Activated CD4-positive, alpha-beta T cell treated with anti-CD3 and anti-CD28 coated beads, Interleukin-2, amount 10 ng/mL, durations not matched to agents 7 days and 5 days (primary cell): Measurements from ENCODE around the gene NGDN. TPM values are rescaled to one million over a fixed set of nuclear protein-coding genes. Genes with fewer than 3 reads are reported as not detected.
"Not testable (repeated sequence)": the region's sequence is repeated elsewhere in the genome, so short reads cannot be mapped to it uniquely, and the experiment has no call there.

ENCODE experiments used
- CTCF ChIA-PET: fragments of 350-600 bp; sonication (Branson Sonifier 250); formaldehyde crosslinking; loops from one replicate; lab custom pipeline; 2021; ENCODE audit warnings: antibody characterized with exemption; lab: Charles Lee
- POLR2A ChIA-PET: fragments of 350-600 bp; sonication (Branson Sonifier 250); formaldehyde crosslinking; loops from one replicate; lab custom pipeline; 2021; ENCODE audit warnings: antibody characterized with exemption; lab: Charles Lee
- DNase-seq: peaks from one replicate; pipeline ENCODE4 v3.0.0-alpha.2; 2020
- H3K27ac Mint-ChIP-seq: one replicate; pipeline ENCODE4 v1.8.0; 2021; ENCODE audit warnings: mild to moderate bottlenecking, moderate library complexity, mixed read lengths
- H3K27me3 Mint-ChIP-seq: one replicate; pipeline ENCODE4 v1.8.0; 2021; ENCODE audit warnings: mixed read lengths
- H3K36me3 Mint-ChIP-seq: one replicate; pipeline ENCODE4 v1.8.0; 2021; ENCODE audit warnings: low read depth, mixed read lengths
- H3K4me1 Mint-ChIP-seq: one replicate; pipeline ENCODE4 v1.8.0; 2021; ENCODE audit warnings: mixed read lengths
- H3K4me3 Mint-ChIP-seq: one replicate; pipeline ENCODE4 v1.8.0; 2021; ENCODE audit warnings: mild to moderate bottlenecking, moderate library complexity, mixed read lengths
- H3K9me3 Mint-ChIP-seq: one replicate; pipeline ENCODE4 v1.8.0; 2021; ENCODE audit warnings: mixed read lengths
- total RNA-seq, 2 experiments: library from RNA; stranded (reverse); gene quantifications; one replicate each; pipeline ENCODE4 v1.2.3, GENCODE V29; 2021

Gene NGDN
- total RNA-seq, 2 experiments from 2014 or later = 46.4 to 47.3 TPM

- ChIA-PET POLR2A (no interaction called here), CTCF (no interaction called here)
- Mint-ChIP-seq H3K27ac (no peak overlapping the region), H3K27me3 (no peaks in the 10 kb centered on the region), H3K36me3 (no peaks in the 10 kb centered on the region), H3K9me3 (no peaks in the 10 kb centered on the region), H3K4me1 (peaks cover 14% of the 10 kb centered on the region), H3K4me3 (no peak overlapping the region)
- no peak for DNase-seq
Observed at GRCh38 chr14:23443881-23444280, 25.6 kb upstream of the NGDN start.

GRCh38 chr14:23444314-23444713, 25.2 kb upstream of the NGDN start:
- no peak overlapping the region for H3K27ac Mint-ChIP-seq
- POLR2A ChIA-PET = no interaction called here
- no peak overlapping the region for H3K4me3 Mint-ChIP-seq
- H3K4me1 Mint-ChIP-seq = peaks cover 14% of the 10 kb centered on the region
- H3K27me3 Mint-ChIP-seq = no peaks in the 10 kb centered on the region
- H3K9me3 Mint-ChIP-seq = no peaks in the 10 kb centered on the region
- CTCF ChIA-PET = no interaction called here
- DNase-seq = no peak
- H3K36me3 Mint-ChIP-seq = no peaks in the 10 kb centered on the region

- CTCF ChIA-PET = no interaction called here
- H3K4me3 Mint-ChIP-seq = no peak overlapping the region
- peaks cover 14% of the 10 kb centered on the region for H3K4me1 Mint-ChIP-seq
- no peak overlapping the region for H3K27ac Mint-ChIP-seq
- no peak for DNase-seq
- H3K36me3 Mint-ChIP-seq = no peaks in the 10 kb centered on the region
- H3K27me3 Mint-ChIP-seq = no peaks in the 10 kb centered on the region
- no peaks in the 10 kb centered on the region for H3K9me3 Mint-ChIP-seq
- POLR2A ChIA-PET = no interaction called here
Observed at GRCh38 chr14:23445773-23446172, 23.7 kb upstream of the NGDN start.

GRCh38 chr14:23446291-23446851, 23.1 kb upstream of the NGDN start:
- no peak overlapping the region for H3K27ac Mint-ChIP-seq
- no peak for DNase-seq
- no peaks in the 10 kb centered on the region for H3K9me3 Mint-ChIP-seq
- ChIA-PET POLR2A (no interaction called here), CTCF (no interaction called here)
- peaks cover under 1% of the 10 kb centered on the region for H3K27me3 Mint-ChIP-seq
- no peaks in the 10 kb centered on the region for H3K36me3 Mint-ChIP-seq
- H3K4me3 Mint-ChIP-seq = no peak overlapping the region
- H3K4me1 Mint-ChIP-seq = peaks cover 14% of the 10 kb centered on the region

GRCh38 chr14:23447361-23448350, 21.8 kb upstream of the NGDN start:
- no peak for DNase-seq
- ChIA-PET POLR2A (no interaction called here), CTCF (interaction anchor here (1.0 to 1.2 kb wide), 2 partner anchors 9 to 11 kb away, joined by 3 to 5 read pairs; no protein-coding TSS in a partner anchor)
- Mint-ChIP-seq H3K27me3 (peaks cover 2% of the 10 kb centered on the region), H3K36me3 (no peaks in the 10 kb centered on the region), H3K27ac (peak overlapping the region; percentile 70), H3K4me1 (peaks cover 14% of the 10 kb centered on the region), H3K4me3 (no peak overlapping the region), H3K9me3 (no peaks in the 10 kb centered on the region)

GRCh38 chr14:23449314-23449713, 20.2 kb upstream of the NGDN start:
- ChIA-PET CTCF (interaction anchor here (1.1 to 1.5 kb wide), 2 partner anchors 19 to 29 kb away, joined by 3 read pairs; no protein-coding TSS in a partner anchor), POLR2A (no interaction called here)
- no peaks in the 10 kb centered on the region for H3K9me3 Mint-ChIP-seq
- no peak for DNase-seq
- no peak overlapping the region for H3K4me3 Mint-ChIP-seq
- H3K4me1 Mint-ChIP-seq = peaks cover 14% of the 10 kb centered on the region
- no peak overlapping the region for H3K27ac Mint-ChIP-seq
- H3K27me3 Mint-ChIP-seq = peaks cover 5% of the 10 kb centered on the region
- no peaks in the 10 kb centered on the region for H3K36me3 Mint-ChIP-seq

GRCh38 chr14:23450379-23450778, 19.1 kb upstream of the NGDN start:
- POLR2A ChIA-PET = no interaction called here
- no peak overlapping the region for H3K27ac Mint-ChIP-seq
- peaks cover 14% of the 10 kb centered on the region for H3K4me1 Mint-ChIP-seq
- no peak overlapping the region for H3K4me3 Mint-ChIP-seq
- CTCF ChIA-PET = no interaction called here
- peaks cover 8% of the 10 kb centered on the region for H3K27me3 Mint-ChIP-seq
- DNase-seq = no peak
- no peaks in the 10 kb centered on the region for H3K9me3 Mint-ChIP-seq
- no peaks in the 10 kb centered on the region for H3K36me3 Mint-ChIP-seq

- POLR2A ChIA-PET = no interaction called here
- CTCF ChIA-PET = no interaction called here
- Mint-ChIP-seq H3K4me1 (peaks cover 9% of the 10 kb centered on the region), H3K36me3 (no peaks in the 10 kb centered on the region), H3K27ac (no peak overlapping the region), H3K27me3 (peaks cover 14% of the 10 kb centered on the region), H3K9me3 (no peaks in the 10 kb centered on the region), H3K4me3 (no peak overlapping the region)
- DNase-seq = no peak
Observed at GRCh38 chr14:23452237-23452636, 17.3 kb upstream of the NGDN start.

GRCh38 chr14:23454445-23454856, 15.1 kb upstream of the NGDN start:
- CTCF ChIA-PET = interaction anchor here (1.2 kb wide), 1 partner anchor 13 kb away, joined by 3 read pairs; no protein-coding TSS in a partner anchor

GRCh38 chr14:23456883-23457586, 12.5 kb upstream of the NGDN start:
- not testable (repeated sequence) for H3K9me3 Mint-ChIP-seq, DNase-seq, H3K36me3 Mint-ChIP-seq, H3K4me1 Mint-ChIP-seq, H3K4me3 Mint-ChIP-seq, H3K27ac Mint-ChIP-seq
- peaks cover 33% of the 10 kb centered on the region for H3K27me3 Mint-ChIP-seq
- POLR2A ChIA-PET = interaction anchor here (0.6 kb wide), 1 partner anchor 102 kb away, joined by 3 read pairs; no protein-coding TSS in a partner anchor
- CTCF ChIA-PET = interaction anchor here (0.7 to 1.0 kb wide), 2 partner anchors 9 to 11 kb away, joined by 3 to 5 read pairs; no protein-coding TSS in a partner anchor

More at GRCh38 chr14:23454445-23454856, 15.1 kb upstream of the NGDN start:
- Mint-ChIP-seq H3K27ac (no peak overlapping the region), H3K4me1 (no peaks in the 10 kb centered on the region), H3K9me3 (no peaks in the 10 kb centered on the region), H3K27me3 (peaks cover 23% of the 10 kb centered on the region), H3K36me3 (no peaks in the 10 kb centered on the region), H3K4me3 (no peak overlapping the region)
- DNase-seq = no peak
- POLR2A ChIA-PET = no interaction called here

GRCh38 chr14:23457587-23458445, 11.7 kb upstream of the NGDN start:
- Mint-ChIP-seq H3K4me1 (no peaks in the 10 kb centered on the region), H3K4me3 (no peak overlapping the region), H3K9me3 (no peaks in the 10 kb centered on the region), H3K36me3 (no peaks in the 10 kb centered on the region), H3K27me3 (peaks cover 33% of the 10 kb centered on the region), H3K27ac (no peak overlapping the region)
- CTCF ChIA-PET = no interaction called here
- no peak for DNase-seq
- POLR2A ChIA-PET = no interaction called here

- no peaks in the 10 kb centered on the region for H3K9me3 Mint-ChIP-seq
- H3K27me3 Mint-ChIP-seq = peaks cover 21% of the 10 kb centered on the region
- no peak overlapping the region for H3K4me3 Mint-ChIP-seq
- CTCF ChIA-PET = no interaction called here
- no peaks in the 10 kb centered on the region for H3K4me1 Mint-ChIP-seq
- H3K36me3 Mint-ChIP-seq = no peaks in the 10 kb centered on the region
- POLR2A ChIA-PET = no interaction called here
- no peak overlapping the region for H3K27ac Mint-ChIP-seq
- no peak for DNase-seq
Observed at GRCh38 chr14:23460960-23461359, 8.5 kb upstream of the NGDN start.
